ENCODE measurements around the gene CFAP43. TPM values are rescaled to one million over a fixed set of nuclear protein-coding genes. Genes with fewer than 3 reads are reported as not detected.

CFAP43 gene
- total RNA-seq, 1 experiment from 2014 or later = 0.44 TPM

Small RNAs within 50 kb of the gene (microRNA-seq; reads per million reads assigned to microRNA genes)
- 0.75 reads per million for gene MIR4482 (ENCODE audit: unreplicated experiment)
- not detected for gene MIR609 (ENCODE audit: unreplicated experiment)

Other genes starting within 250 kb of the CFAP43 start
- 1.2 and 1.6 TPM in 2 replicates for gene COL17A1, start 146.5 kb downstream of the CFAP43 start, total RNA-seq (2014; rRNA removed)
- 2.9 and 4.7 TPM in 2 replicates for gene SFR1, start 110.2 kb downstream of the CFAP43 start, total RNA-seq (2014; rRNA removed)
- gene GSTO1, start 22.5 kb upstream of the CFAP43 start, total RNA-seq (2014; rRNA removed) = 38.2 and 46.0 TPM in 2 replicates
- 8.1 and 13.8 TPM in 2 replicates for gene GSTO2, start 36.8 kb upstream of the CFAP43 start, total RNA-seq (2014; rRNA removed)
- gene ITPRIP, start 106.1 kb upstream of the CFAP43 start, total RNA-seq (2014; rRNA removed) = 7.0 and 10.3 TPM in 2 replicates
- gene CFAP58, start 121.5 kb upstream of the CFAP43 start, total RNA-seq (2014; rRNA removed) = 0.26 TPM in 1 of 2 replicates, not detected in the other

Data from PC-3 (cell line).